ENCODE data around the gene PUSL1.

The PUSL1 gene

GRCh38 chr1:1262758-1263157 lies 45.6 kb upstream of the PUSL1 start:
- Histone ChIP-seq H3K27me3 (ENCODE audit: control insufficient read depth, low read length) (no peaks in the 10 kb centered on the region), H3K4me3 (ENCODE audit: low read length) (no peak overlapping the region), H3K4me2 (ENCODE audit: low read length) (no peak overlapping the region), H3K36me3 (ENCODE audit: control insufficient read depth, low read length) (peaks cover 76% of the 10 kb centered on the region), H3K4me1 (ENCODE audit: control insufficient read depth, low read length) (peaks cover 19% of the 10 kb centered on the region), H3F3A (ENCODE audit: control insufficient read depth, insufficient read depth) (0 out of 2 replicates have a peak, but pooled peaks cover 3% of the 10 kb centered on the region), H3K79me2 (ENCODE audit: control insufficient read depth, low read length) (peaks cover 49% of the 10 kb centered on the region), H3K9me3 (ENCODE audit: control insufficient read depth, insufficient read depth, low read length) (no peaks in the 10 kb centered on the region), H4K20me1 (ENCODE audit: control insufficient read depth, insufficient read depth, low read depth, low read length) (no peaks in the 10 kb centered on the region), H3K27ac (ENCODE audit: low read depth, low read length) (no peak overlapping the region), H3K9me2 (replicated peaks; ENCODE audit: control insufficient read depth, low read length) (no peaks in the 10 kb centered on the region)
- TF ChIP-seq EZH2phosphoT487 (IDR thresholded peaks at IDR 0.05; ENCODE audit: borderline replicate concordance, low read length) = no peak
- TF ChIP-seq CTCF (IDR thresholded peaks at IDR 0.05; ENCODE audit: low read depth, low read length, poor library complexity, severe bottlenecking) = no peak

- Histone ChIP-seq H3K4me3 (ENCODE audit: low read length) (no peak overlapping the region), H3K9me3 (ENCODE audit: control insufficient read depth, insufficient read depth, low read length) (no peaks in the 10 kb centered on the region), H4K20me1 (ENCODE audit: control insufficient read depth, insufficient read depth, low read depth, low read length) (no peaks in the 10 kb centered on the region), H3K27me3 (ENCODE audit: control insufficient read depth, low read length) (no peaks in the 10 kb centered on the region), H3K79me2 (ENCODE audit: control insufficient read depth, low read length) (peaks cover 54% of the 10 kb centered on the region), H3K36me3 (ENCODE audit: control insufficient read depth, low read length) (peaks cover 79% of the 10 kb centered on the region), H3K9me2 (replicated peaks; ENCODE audit: control insufficient read depth, low read length) (no peaks in the 10 kb centered on the region), H3K4me2 (ENCODE audit: low read length) (no peak overlapping the region), H3F3A (ENCODE audit: control insufficient read depth, insufficient read depth) (0 out of 2 replicates have a peak, but pooled peaks cover 3% of the 10 kb centered on the region), H3K27ac (ENCODE audit: low read depth, low read length) (no peak overlapping the region), H3K4me1 (ENCODE audit: control insufficient read depth, low read length) (peaks cover 19% of the 10 kb centered on the region)
- TF ChIP-seq EZH2phosphoT487 (IDR thresholded peaks at IDR 0.05; ENCODE audit: borderline replicate concordance, low read length) (no peak), CTCF (IDR thresholded peaks at IDR 0.05; ENCODE audit: low read depth, low read length, poor library complexity, severe bottlenecking) (no peak)
Observed at GRCh38 chr1:1264026-1264425, 44.4 kb upstream of the PUSL1 start.

GRCh38 chr1:1264868-1265272 lies 43.5 kb upstream of the PUSL1 start:
- Histone ChIP-seq H3K36me3 (ENCODE audit: control insufficient read depth, low read length) (peaks cover 74% of the 10 kb centered on the region), H3K4me1 (ENCODE audit: control insufficient read depth, low read length) (peaks cover 14% of the 10 kb centered on the region), H3K4me3 (ENCODE audit: low read length) (no peak overlapping the region), H3K9me3 (ENCODE audit: control insufficient read depth, insufficient read depth, low read length) (no peaks in the 10 kb centered on the region), H3K27me3 (ENCODE audit: control insufficient read depth, low read length) (no peaks in the 10 kb centered on the region), H3K79me2 (ENCODE audit: control insufficient read depth, low read length) (peaks cover 54% of the 10 kb centered on the region), H3K27ac (ENCODE audit: low read depth, low read length) (no peak overlapping the region), H3K4me2 (ENCODE audit: low read length) (no peak overlapping the region), H3K9me2 (replicated peaks; ENCODE audit: control insufficient read depth, low read length) (no peaks in the 10 kb centered on the region), H3F3A (ENCODE audit: control insufficient read depth, insufficient read depth) (0 out of 2 replicates have a peak, but pooled peaks cover 3% of the 10 kb centered on the region), H4K20me1 (ENCODE audit: control insufficient read depth, insufficient read depth, low read depth, low read length) (no peaks in the 10 kb centered on the region)
- peak; percentile 34 for TF ChIP-seq CTCF (IDR thresholded peaks at IDR 0.05; ENCODE audit: low read depth, low read length, poor library complexity, severe bottlenecking)
- no peak for TF ChIP-seq EZH2phosphoT487 (IDR thresholded peaks at IDR 0.05; ENCODE audit: borderline replicate concordance, low read length)

All from DOHH2 (cell line).